HG03439 (cell line): ENCODE data around the gene NOL9.
"Not testable (repeated sequence)": the region's sequence is repeated elsewhere in the genome, so short reads cannot be mapped to it uniquely, and the experiment has no call there.

Experiments
- ATAC-seq: cut with Tn5 transposase; IDR thresholded peaks from one replicate; pipeline ENCODE4 v1.9.1; 2021; ENCODE audit warnings: mild to moderate bottlenecking, moderate library complexity; ENCODE audit not compliant: unreplicated experiment

NOL9 gene

GRCh38 chr1:6506210-6507036 lies 47.9 kb downstream of the NOL9 start:
- no peak for ATAC-seq

- no peak for ATAC-seq
Measured at GRCh38 chr1:6505367-6506209, 48.7 kb downstream of the NOL9 start.

- no peak for ATAC-seq
Measured at GRCh38 chr1:6504887-6505286, 49.4 kb downstream of the NOL9 start.

- no peak for ATAC-seq
Measured at GRCh38 chr1:6503884-6504602, 50.3 kb downstream of the NOL9 start.

GRCh38 chr1:6502000-6502891 lies 52.1 kb downstream of the NOL9 start:
- no peak for ATAC-seq

- ATAC-seq = no peak
Measured at GRCh38 chr1:6501279-6501813, 53.0 kb downstream of the NOL9 start.

GRCh38 chr1:6500544-6501278 lies 53.6 kb downstream of the NOL9 start:
- ATAC-seq = no peak

GRCh38 chr1:6499296-6499695 lies 55.0 kb downstream of the NOL9 start:
- no peak for ATAC-seq

- ATAC-seq = no peak
Measured at GRCh38 chr1:6498576-6499111, 55.7 kb downstream of the NOL9 start.

GRCh38 chr1:6497867-6498575 lies 56.3 kb downstream of the NOL9 start:
- ATAC-seq = no peak

- ATAC-seq = no peak
Measured at GRCh38 chr1:6497215-6497866, 57.0 kb downstream of the NOL9 start.

GRCh38 chr1:6496890-6497214 lies 57.5 kb downstream of the NOL9 start:
- no peak for ATAC-seq

- no peak for ATAC-seq
Measured at GRCh38 chr1:6496365-6496721, 58.0 kb downstream of the NOL9 start.

- ATAC-seq = no peak
Measured at GRCh38 chr1:6495540-6496364, 58.6 kb downstream of the NOL9 start.

- ATAC-seq = no peak
Measured at GRCh38 chr1:6495041-6495441, 59.3 kb downstream of the NOL9 start.

- no peak for ATAC-seq
Measured at GRCh38 chr1:6494627-6495026, 59.7 kb downstream of the NOL9 start.

- ATAC-seq = not testable (repeated sequence)
Measured at GRCh38 chr1:6493834-6494223, 60.5 kb downstream of the NOL9 start.
